Endothelial cell of umbilical vein (primary cell): Measurements from ENCODE around the gene TCF7L2. TPM values are rescaled to one million over a fixed set of nuclear protein-coding genes. Genes with fewer than 3 reads are reported as not detected.

Experiments
- BruUV-seq: library from RNA; stranded (reverse); fragments of 400-500 nt; replicated peaks from 2 replicates; lab custom pipeline; 2021; lab: Mats Ljungman, UMichigan
- CTCF ChIA-PET: fragments of 300-600, 350-600 bp; sonication (Branson Sonifier 250); formaldehyde crosslinking; loops from one replicate; lab custom pipeline; 2021; ENCODE audit warnings: antibody characterized with exemption, inconsistent platforms; lab: Charles Lee
- POLR2A ChIA-PET: fragments of 300-600, 350-600 bp; sonication (Branson Sonifier 250); formaldehyde crosslinking; loops from one replicate; lab custom pipeline; 2021; ENCODE audit warnings: antibody characterized with exemption, inconsistent platforms; lab: Charles Lee
- DNase-seq: peaks from one replicate; pipeline ENCODE4 v3.0.0-alpha.2; 2011; ENCODE audit warnings: low read depth, low spot score
- FAIRE-seq: peaks from 2 replicates; lab custom pipeline; 2011; peaks lifted over from hg19 to GRCh38; lab: Jason Lieb, UNC
- H2AFZ ChIP-seq: 2 replicates; pipeline ENCODE4 v1.6.0; 2012; ENCODE audit warnings: low read depth, low read length, control low read depth, inconsistent platforms
- H3K27ac ChIP-seq: 2 replicates; pipeline ENCODE4 v1.5.1; 2011; ENCODE audit warnings: low read depth, mild to moderate bottlenecking, control low read depth, low read length, moderate library complexity; ENCODE audit not compliant: insufficient read depth
- H3K27me3 ChIP-seq, 2 experiments: 2 replicates each; pipeline versions ENCODE4 v1.6.0 to v1.6.1; 2011; ENCODE audit warnings: low read length in 2 of 2, mixed read lengths in 1 of 2; ENCODE audit not compliant: control insufficient read depth in 2 of 2, insufficient read depth in 2 of 2
- H3K36me3 ChIP-seq, 2 experiments: 2 replicates in 1 of 2; 3 replicates in 1 of 2; pipeline ENCODE4 v1.5.1; 2011; ENCODE audit warnings: low read length in 2 of 2, mild to moderate bottlenecking in 1 of 2, moderate library complexity in 1 of 2; ENCODE audit not compliant: control insufficient read depth in 2 of 2, insufficient read depth in 2 of 2; ENCODE audit errors: extremely low read depth in 1 of 2
- H3K4me1 ChIP-seq: 3 replicates; pipeline ENCODE4 v1.5.1; 2011; ENCODE audit warnings: mild to moderate bottlenecking, low read length; ENCODE audit not compliant: control insufficient read depth, insufficient read depth; ENCODE audit errors: extremely low read depth
- H3K4me2 ChIP-seq: 2 replicates; pipeline ENCODE4 v1.6.1; 2011; ENCODE audit warnings: low read length, control low read depth, mixed read lengths; ENCODE audit not compliant: insufficient read depth
- H3K4me3 ChIP-seq, 3 experiments: fragments of 200-600 bp in 1 of 3; sonication (generic), shearing (Covaris generic) in 1 of 3; replicated peaks in 1 of 3; 2 replicates each; pipeline ENCODE4 v1.5.1; 2011 to 2016; ENCODE audit warnings: control low read depth in 3 of 3, low read length in 3 of 3, mild to moderate bottlenecking in 2 of 3, inconsistent platforms in 1 of 3, low read depth in 1 of 3, moderate library complexity in 1 of 3; ENCODE audit not compliant: insufficient read depth in 1 of 3
- H3K79me2 ChIP-seq: 2 replicates; pipeline ENCODE4 v1.6.0; 2012; ENCODE audit warnings: low read length, inconsistent platforms; ENCODE audit not compliant: control insufficient read depth, insufficient read depth
- H3K9ac ChIP-seq: replicated peaks from 2 replicates; pipeline ENCODE3; 2011; ENCODE audit warnings: low read length, control low read depth; ENCODE audit not compliant: insufficient read depth; ENCODE audit errors: extremely low read depth
- H3K9me1 ChIP-seq: replicated peaks from 3 replicates; pipeline ENCODE4 v1.6.0; 2011; ENCODE audit warnings: mild to moderate bottlenecking, low read length; ENCODE audit not compliant: control insufficient read depth, insufficient read depth; ENCODE audit errors: extremely low read depth
- H3K9me3 ChIP-seq: replicated peaks from 2 replicates; pipeline ENCODE4 v1.5.1; 2012; ENCODE audit warnings: low read length, inconsistent platforms; ENCODE audit not compliant: control insufficient read depth, insufficient read depth
- H4K20me1 ChIP-seq: replicated peaks from 2 replicates; pipeline ENCODE3; 2011; ENCODE audit warnings: mild to moderate bottlenecking, low read length; ENCODE audit not compliant: control insufficient read depth, insufficient read depth; ENCODE audit errors: extremely low read depth
- CTCF ChIP-seq, 2 donors: IDR thresholded peaks; 1 replicate in 1 of 2; 2 replicates in 1 of 2; pipeline ENCODE4 v1.5.1; 2011; ENCODE audit warnings: low read length in 2 of 2, mild to moderate bottlenecking in 2 of 2, moderate library complexity in 2 of 2, control low read depth in 1 of 2, inconsistent platforms in 1 of 2, low read depth in 1 of 2; ENCODE audit not compliant: insufficient read depth in 1 of 2; ENCODE audit errors: extremely low read depth in 1 of 2
- EZH2 ChIP-seq: IDR thresholded peaks from 2 replicates; pipeline ENCODE4 v1.6.1; 2012; ENCODE audit warnings: borderline replicate concordance, low read depth, mild to moderate bottlenecking, moderate library complexity, low read length, inconsistent platforms; ENCODE audit not compliant: severe bottlenecking
- FOS ChIP-seq: IDR thresholded peaks from 2 replicates; pipeline ENCODE4 v1.6.1; 2011; ENCODE audit warnings: mild to moderate bottlenecking, low read length, moderate library complexity, borderline replicate concordance; ENCODE audit not compliant: insufficient read depth
- GATA2 ChIP-seq: IDR thresholded peaks from 2 replicates; pipeline ENCODE4 v1.7.0; 2011; ENCODE audit warnings: low read depth, mild to moderate bottlenecking, moderate library complexity, mixed read lengths, low read length; ENCODE audit not compliant: insufficient read length, insufficient read depth
- MAX ChIP-seq: IDR thresholded peaks from 2 replicates; pipeline ENCODE4 v1.6.1; 2011; ENCODE audit not compliant: insufficient read depth, insufficient read length
- MYC ChIP-seq: IDR thresholded peaks from one replicate; pipeline ENCODE4 v1.6.1; 2011; ENCODE audit warnings: mild to moderate bottlenecking, low read depth, low read length
- POLR2A ChIP-seq: IDR thresholded peaks from 2 replicates; pipeline ENCODE4 v1.6.1; 2012; ENCODE audit warnings: low read depth, mild to moderate bottlenecking, control low read depth, low read length
- POLR2AphosphoS5 ChIP-seq: IDR thresholded peaks from 2 replicates; pipeline ENCODE4 v1.6.1; 2012; ENCODE audit warnings: low read depth, mild to moderate bottlenecking, control low read depth, low read length, moderate library complexity; ENCODE audit not compliant: insufficient read depth
- dilution Hi-C: fragments of 300-500 bp; cut with MboI; formaldehyde crosslinking; loops from one replicate; pipeline ENCODE4 v1.15.0; 2019; ENCODE audit warnings: low sequenced_read_pairs; ENCODE audit not compliant: extremely low pct_ligation_motif_present
- intact Hi-C: fragments of 100-400 bp; cut with micrococcal nuclease; formaldehyde crosslinking; loops from one replicate; pipeline ENCODE4 v1.10.0; 2022
- polyA plus RNA-seq, 4 experiments: library from polyadenylated mRNA; depleted of rRNA in 3 of 4; stranded (reverse) in 3 of 4; unstranded in 1 of 4; fragments of >200 nt; gene quantifications; 2 replicates each; pipeline versions ENCODE4 v1.2.1 to v1.2.3, GENCODE V29; 2011 to 2012; ENCODE audit warnings: missing spikeins in 1 of 4
- total RNA-seq: library from RNA; stranded (reverse); gene quantifications from 2 replicates; pipeline ENCODE4 v1.2.3, GENCODE V29; 2021

The TCF7L2 gene
- total and polyA plus RNA-seq, 2 donors (not counting 3 experiments of a cell fraction or from before 2014, with no cell fraction given) = 9.9 to 21.8 TPM

GRCh38 chr10:113019096-113019495, 69.0 kb downstream of the TCF7L2 start:
- Histone ChIP-seq H3K9ac (no peak overlapping the region), H3K9me1 (no peaks in the 10 kb centered on the region), H3K4me3 (no peak overlapping the region), H3K4me2 (no peak overlapping the region), H3K36me3 (no peaks in the 10 kb centered on the region), H3K9me3 (no peaks in the 10 kb centered on the region), H4K20me1 (no peaks in the 10 kb centered on the region), H2AFZ (no peak overlapping the region), H3K27ac (no peak overlapping the region), H3K4me1 (peaks cover 18% of the 10 kb centered on the region), H3K79me2 (peaks cover 2% of the 10 kb centered on the region), H3K27me3 (no peaks in the 10 kb centered on the region)
- ChIA-PET CTCF (no interaction called here), POLR2A (interaction anchor here (0.7 kb wide), 1 partner anchor 106 kb away, joined by 3 read pairs; no protein-coding TSS in a partner anchor)
- no peak for FAIRE-seq
- BruUV-seq = no TSS peak
- dilution Hi-C loops (no loop called here), intact Hi-C loops (no loop called here)
- TF ChIP-seq MAX (no peak), FOS (no peak), POLR2AphosphoS5 (no peak), EZH2 (no peak), CTCF (IDR thresholded peaks at IDR 0.05; ENCODE audit: extremely low read depth in 1 of 2, insufficient read depth in 1 of 2, low read depth in 1 of 2, low read length in 2 of 2) (no peak), GATA2 (no peak), POLR2A (no peak), MYC (no peak)
- DNase-seq = no peak
